Measurements from ENCODE around the gene TWIST2.

The TWIST2 gene

DNA sequence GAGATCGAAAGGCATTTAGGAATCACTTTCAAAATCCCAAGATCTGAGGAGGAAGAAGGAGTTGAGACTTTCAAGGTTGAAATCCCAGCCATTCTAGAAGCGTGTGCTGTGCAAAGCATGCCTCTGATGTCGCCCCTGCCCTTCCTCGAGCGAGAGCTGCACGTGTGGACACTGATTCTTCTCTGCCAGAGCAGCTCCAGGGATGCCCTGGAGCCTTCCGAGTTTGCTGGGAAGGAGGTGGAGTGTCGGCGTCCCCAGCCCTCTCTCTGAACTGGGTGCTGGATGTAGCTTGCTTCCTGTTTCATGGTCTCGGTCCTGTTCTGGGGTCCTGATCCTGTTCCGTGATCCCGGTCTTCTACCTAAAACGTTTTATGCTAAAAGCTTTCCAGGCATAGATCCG lies 76.1 kb downstream of the TWIST2 start:
- no peak overlapping the region for H3K4me3 ChIP-seq
- no peaks in the 10 kb centered on the region for H3K36me3 ChIP-seq (ENCODE audit: insufficient read depth, low read length)
- no peak overlapping the region for H3K9ac ChIP-seq (ENCODE audit: insufficient read length)
- H3K9me3 ChIP-seq (ENCODE audit: low read depth, low read length) = no peaks in the 10 kb centered on the region
- no peak for DNase-seq (ENCODE audit: low read depth, low spot score)
- H3K27ac ChIP-seq = no peak overlapping the region
- TF ChIP-seq EZH2 (IDR thresholded peaks at IDR 0.05) = no peak
- TF ChIP-seq FOXP2 (optimal IDR thresholded peaks at IDR 0.05; ENCODE audit: control extremely low read depth, extremely low read length, insufficient read depth) = no peak
- no peak for TF ChIP-seq POLR2AphosphoS5 (IDR thresholded peaks at IDR 0.05; ENCODE audit: borderline replicate concordance, low read depth, low read length)

DNA sequence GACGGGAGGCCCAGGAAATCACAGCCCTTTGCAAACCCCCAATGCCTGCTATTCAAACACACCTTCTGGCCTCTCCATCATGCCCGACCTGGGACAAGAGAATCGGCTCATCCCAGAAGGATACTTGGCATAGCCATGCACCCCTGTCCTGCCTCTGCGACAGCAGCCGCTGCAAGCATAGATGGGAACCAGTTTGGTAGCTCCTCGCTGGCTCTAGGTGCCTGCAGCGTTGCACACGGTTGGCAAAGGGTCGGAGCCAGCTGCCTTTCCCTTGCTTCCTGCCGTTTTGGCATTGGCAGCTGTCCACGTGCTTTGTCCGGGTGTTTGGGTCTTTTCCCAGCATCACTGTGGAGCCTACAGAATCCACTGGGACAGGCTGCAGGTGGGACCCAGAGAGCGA lies 76.9 kb downstream of the TWIST2 start:
- Histone ChIP-seq H3K9ac (ENCODE audit: insufficient read length) (no peak overlapping the region), H3K4me3 (no peak overlapping the region), H3K9me3 (ENCODE audit: low read depth, low read length) (no peaks in the 10 kb centered on the region), H3K36me3 (ENCODE audit: insufficient read depth, low read length) (no peaks in the 10 kb centered on the region), H3K27ac (no peak overlapping the region)
- no peak for DNase-seq (ENCODE audit: low read depth, low spot score)
- TF ChIP-seq POLR2AphosphoS5 (IDR thresholded peaks at IDR 0.05; ENCODE audit: borderline replicate concordance, low read depth, low read length) (no peak), FOXP2 (optimal IDR thresholded peaks at IDR 0.05; ENCODE audit: control extremely low read depth, extremely low read length, insufficient read depth) (no peak), EZH2 (IDR thresholded peaks at IDR 0.05) (no peak)

DNA sequence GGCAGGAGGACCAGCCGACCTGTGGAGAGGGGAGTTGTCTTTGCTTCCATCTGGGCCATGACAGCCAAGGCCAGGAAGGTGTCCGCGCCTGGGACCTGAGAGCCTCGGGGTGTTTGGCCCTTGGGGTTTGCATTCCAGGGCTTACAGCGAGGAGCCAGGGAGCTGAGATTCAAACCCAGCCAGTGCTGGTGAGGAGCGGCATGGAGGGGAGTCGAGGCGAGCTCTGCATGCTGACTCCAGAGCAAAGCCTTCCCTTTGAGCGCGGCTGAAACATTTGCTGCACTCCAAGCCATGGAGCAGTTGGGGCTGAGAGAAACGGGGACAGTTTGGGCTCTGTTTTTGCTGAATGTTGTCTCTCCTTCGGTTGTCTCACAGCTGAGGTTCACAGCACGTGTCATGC lies 77.4 kb downstream of the TWIST2 start:
- Histone ChIP-seq H3K27ac (no peak overlapping the region), H3K36me3 (ENCODE audit: insufficient read depth, low read length) (no peaks in the 10 kb centered on the region), H3K9ac (ENCODE audit: insufficient read length) (no peak overlapping the region), H3K4me3 (no peak overlapping the region), H3K9me3 (ENCODE audit: low read depth, low read length) (no peaks in the 10 kb centered on the region)
- no peak for DNase-seq (ENCODE audit: low read depth, low spot score)
- no peak for TF ChIP-seq EZH2 (IDR thresholded peaks at IDR 0.05)
- TF ChIP-seq POLR2AphosphoS5 (IDR thresholded peaks at IDR 0.05; ENCODE audit: borderline replicate concordance, low read depth, low read length) = no peak
- no peak for TF ChIP-seq FOXP2 (optimal IDR thresholded peaks at IDR 0.05; ENCODE audit: control extremely low read depth, extremely low read length, insufficient read depth)

DNA sequence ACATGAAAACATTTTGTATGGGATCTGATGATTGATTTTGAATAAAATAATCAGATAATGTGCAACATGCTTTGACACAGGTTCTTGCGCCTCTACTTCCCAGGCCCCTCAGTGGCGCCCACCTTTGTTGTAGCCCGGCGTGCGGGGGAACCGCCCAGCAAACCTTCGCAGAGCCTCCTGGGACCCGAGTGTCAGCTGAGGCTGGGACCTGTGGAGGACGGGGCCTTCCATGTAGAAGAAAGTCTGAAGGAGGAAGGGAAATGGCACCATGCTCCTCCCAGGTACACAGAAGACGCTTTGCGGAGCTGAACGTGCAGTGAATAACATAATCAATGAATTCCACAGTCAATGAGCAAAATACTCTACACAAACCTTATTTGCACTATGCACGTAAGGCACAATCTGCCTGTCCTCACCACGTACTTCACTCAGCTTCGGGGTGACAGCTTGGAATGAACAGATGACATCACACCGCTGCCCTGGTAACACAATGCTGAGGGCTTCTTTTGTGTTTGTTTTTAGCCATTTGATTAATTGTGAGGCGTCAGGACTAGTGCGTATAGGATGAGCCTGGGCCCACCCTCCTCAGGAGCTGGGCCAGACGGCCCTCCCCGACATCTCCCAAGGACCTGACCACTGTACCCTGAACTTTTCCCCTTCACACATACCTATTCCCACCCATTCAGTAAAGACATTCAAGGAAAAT lies 78.1 kb downstream of the TWIST2 start:
- Histone ChIP-seq H3K9me3 (ENCODE audit: low read depth, low read length) (no peaks in the 10 kb centered on the region), H3K4me3 (no peak overlapping the region), H3K27ac (no peak overlapping the region), H3K9ac (ENCODE audit: insufficient read length) (no peak overlapping the region), H3K36me3 (ENCODE audit: insufficient read depth, low read length) (no peaks in the 10 kb centered on the region)
- TF ChIP-seq POLR2AphosphoS5 (IDR thresholded peaks at IDR 0.05; ENCODE audit: borderline replicate concordance, low read depth, low read length) = no peak
- TF ChIP-seq FOXP2 (optimal IDR thresholded peaks at IDR 0.05; ENCODE audit: control extremely low read depth, extremely low read length, insufficient read depth) = no peak
- no peak for TF ChIP-seq EZH2 (IDR thresholded peaks at IDR 0.05)
- DNase-seq (ENCODE audit: low read depth, low spot score) = no peak

DNA sequence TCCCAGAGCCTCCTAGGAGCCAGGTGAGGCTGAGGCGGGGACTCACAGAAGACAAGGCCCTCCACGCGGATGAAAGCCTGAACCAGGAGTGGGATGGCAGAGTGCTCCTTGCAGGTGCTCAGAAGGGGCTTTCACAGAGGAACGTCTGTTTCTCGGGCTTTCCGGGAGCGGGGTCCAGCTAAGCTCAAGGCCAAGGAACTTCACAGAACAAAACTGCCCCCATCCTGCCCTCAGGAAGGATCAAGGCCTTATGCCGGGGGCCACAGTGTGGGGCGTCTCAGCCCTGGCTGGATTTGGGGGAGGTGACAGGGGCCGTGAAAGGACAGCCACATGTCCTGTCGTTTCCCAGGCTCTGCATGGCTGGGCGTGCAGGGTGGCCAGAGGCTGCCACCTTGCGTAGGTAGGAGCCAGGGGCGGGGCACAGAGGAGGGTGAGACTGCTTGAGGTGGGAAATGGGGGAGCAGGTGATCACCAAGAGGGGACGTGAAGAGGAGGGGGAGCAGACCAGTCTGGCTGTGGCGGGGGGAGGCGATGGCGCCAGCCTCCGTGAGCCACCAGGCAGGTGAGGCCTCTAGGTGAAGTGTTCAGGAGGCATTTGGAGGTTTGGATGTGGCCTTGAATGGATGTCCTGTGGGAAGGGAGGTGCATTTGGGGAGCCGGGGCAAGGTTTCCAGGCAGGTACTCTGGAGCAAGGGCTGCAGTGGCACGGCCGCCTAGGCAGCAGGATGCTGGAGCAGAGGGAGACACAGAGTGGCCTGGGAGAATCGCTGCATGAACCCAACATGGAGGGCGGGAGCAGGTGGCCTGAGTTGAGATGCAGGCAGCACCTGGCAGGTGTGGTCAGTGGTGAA lies 79.1 kb downstream of the TWIST2 start:
- DNase-seq (ENCODE audit: low read depth, low spot score) = no peak
- Histone ChIP-seq H3K4me3 (no peak overlapping the region), H3K36me3 (ENCODE audit: insufficient read depth, low read length) (no peaks in the 10 kb centered on the region), H3K27ac (no peak overlapping the region), H3K9me3 (ENCODE audit: low read depth, low read length) (no peaks in the 10 kb centered on the region), H3K9ac (ENCODE audit: insufficient read length) (no peak overlapping the region)
- no peak for TF ChIP-seq POLR2AphosphoS5 (IDR thresholded peaks at IDR 0.05; ENCODE audit: borderline replicate concordance, low read depth, low read length)
- TF ChIP-seq FOXP2 (optimal IDR thresholded peaks at IDR 0.05; ENCODE audit: control extremely low read depth, extremely low read length, insufficient read depth) = no peak
- TF ChIP-seq EZH2 (IDR thresholded peaks at IDR 0.05) = no peak

DNA sequence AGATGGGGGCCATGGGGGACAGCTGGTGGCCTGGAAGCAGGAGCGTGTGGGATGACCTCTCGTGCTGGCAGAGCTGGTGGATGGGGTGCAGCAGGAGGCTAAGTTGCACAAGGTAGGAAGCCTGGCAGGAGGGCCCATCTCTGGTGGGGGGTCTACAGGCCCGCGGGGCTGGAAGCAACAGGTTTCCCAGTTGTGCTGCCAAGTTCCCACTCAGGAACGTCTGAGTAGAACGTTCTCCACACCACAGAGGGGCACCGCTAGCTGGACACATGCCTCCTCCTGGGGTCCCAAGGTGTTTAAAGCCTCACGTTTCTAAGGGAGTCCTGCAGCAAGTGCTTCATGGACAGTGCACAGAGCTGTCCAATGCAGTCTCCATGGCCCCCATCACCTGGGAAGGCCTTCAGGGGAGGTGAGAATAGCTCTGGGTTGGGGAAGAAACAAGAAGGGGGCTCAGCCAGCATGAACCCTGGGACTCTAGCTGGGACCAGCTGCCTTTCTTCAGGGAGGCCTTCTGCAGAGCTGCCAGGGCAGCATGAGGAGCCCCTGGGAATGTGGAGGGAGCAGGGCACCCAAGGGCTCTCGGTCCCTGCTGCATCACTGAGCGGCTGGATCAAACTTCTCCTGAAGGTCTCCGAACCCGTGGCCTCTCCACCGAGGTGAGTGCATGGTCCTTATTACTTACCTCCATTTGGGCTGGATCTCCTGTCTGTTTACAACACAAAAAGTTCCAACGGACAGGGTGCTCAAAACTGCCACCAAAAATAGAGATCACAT lies 80.0 kb downstream of the TWIST2 start:
- Histone ChIP-seq H3K9me3 (ENCODE audit: low read depth, low read length) (no peaks in the 10 kb centered on the region), H3K36me3 (ENCODE audit: insufficient read depth, low read length) (no peaks in the 10 kb centered on the region), H3K4me3 (no peak overlapping the region), H3K9ac (ENCODE audit: insufficient read length) (no peak overlapping the region), H3K27ac (no peak overlapping the region)
- no peak for TF ChIP-seq FOXP2 (optimal IDR thresholded peaks at IDR 0.05; ENCODE audit: control extremely low read depth, extremely low read length, insufficient read depth)
- no peak for TF ChIP-seq EZH2 (IDR thresholded peaks at IDR 0.05)
- no peak for TF ChIP-seq POLR2AphosphoS5 (IDR thresholded peaks at IDR 0.05; ENCODE audit: borderline replicate concordance, low read depth, low read length)
- DNase-seq (ENCODE audit: low read depth, low spot score) = no peak

DNA sequence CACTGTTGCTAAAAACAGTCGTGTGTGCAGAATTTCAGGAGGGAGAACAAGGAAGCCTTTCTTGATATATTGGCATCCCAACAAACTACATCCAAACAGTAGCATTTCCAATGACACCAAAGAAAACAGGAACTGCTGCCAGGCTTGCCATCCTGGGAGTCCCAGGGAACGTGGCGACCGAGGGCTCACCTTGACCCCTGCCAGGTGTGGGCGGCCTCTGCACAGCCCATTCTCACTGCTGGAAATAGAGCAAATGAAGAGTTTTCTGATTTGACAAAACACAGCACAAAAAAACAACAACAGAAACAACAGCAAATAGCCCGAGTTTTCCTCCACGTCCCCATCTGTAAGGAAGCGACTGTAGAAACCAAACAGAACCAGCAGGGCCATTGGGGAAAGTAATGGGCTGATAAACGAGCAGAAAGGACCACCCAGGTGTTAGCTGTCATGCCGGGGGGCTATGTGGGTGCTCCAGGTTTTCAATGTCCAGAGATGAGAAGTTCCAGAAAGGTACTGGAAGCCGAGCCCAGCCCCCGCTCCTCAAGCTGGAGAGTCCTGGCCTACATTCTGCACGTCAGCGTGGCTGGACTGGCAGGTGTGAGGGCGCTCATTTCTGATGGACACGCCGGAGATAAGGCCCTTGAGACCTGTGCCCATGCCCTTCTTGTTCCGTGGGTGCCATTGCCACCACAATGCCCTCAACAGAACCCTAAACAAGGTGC lies 80.8 kb downstream of the TWIST2 start:
- no peak for DNase-seq (ENCODE audit: low read depth, low spot score)
- Histone ChIP-seq H3K9ac (ENCODE audit: insufficient read length) (no peak overlapping the region), H3K4me3 (no peak overlapping the region), H3K27ac (no peak overlapping the region), H3K36me3 (ENCODE audit: insufficient read depth, low read length) (no peaks in the 10 kb centered on the region), H3K9me3 (ENCODE audit: low read depth, low read length) (no peaks in the 10 kb centered on the region)
- TF ChIP-seq FOXP2 (optimal IDR thresholded peaks at IDR 0.05; ENCODE audit: control extremely low read depth, extremely low read length, insufficient read depth) = no peak
- no peak for TF ChIP-seq EZH2 (IDR thresholded peaks at IDR 0.05)
- TF ChIP-seq POLR2AphosphoS5 (IDR thresholded peaks at IDR 0.05; ENCODE audit: borderline replicate concordance, low read depth, low read length) = no peak
